Activated CD4-positive, alpha-beta T cell treated with anti-CD3 and anti-CD28 coated beads, Interleukin-2, amount 50 U/mL, for 48 hours (primary cell): Measurements from ENCODE around the gene IFIT1B.
"Not testable (repeated sequence)": the region's sequence is repeated elsewhere in the genome, so short reads cannot be mapped to it uniquely, and the experiment has no call there.

Experiments used
- DNase-seq, 2 experiments: peaks; one replicate each; pipeline ENCODE4 v3.0.0-alpha.2; 2020

The IFIT1B gene

DNA sequence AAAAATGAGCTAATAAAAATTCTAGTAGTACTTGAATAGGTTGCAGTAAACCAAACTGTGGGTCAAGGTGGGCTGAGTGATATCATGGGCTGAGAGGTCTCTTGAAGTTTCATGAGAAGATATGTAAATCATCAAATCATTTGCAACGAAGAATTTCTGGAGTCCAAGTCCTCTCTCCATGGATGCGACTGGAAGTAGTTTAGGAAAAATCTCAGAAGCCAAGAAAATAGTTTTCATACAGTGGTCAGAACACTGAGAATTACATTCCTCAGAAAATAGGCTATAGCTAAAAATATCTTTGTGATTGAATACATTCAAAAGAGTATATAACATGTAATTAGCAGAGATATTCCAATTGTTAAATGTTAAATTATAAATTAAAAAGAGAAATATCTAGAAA is 10.9 kb downstream of the IFIT1B start:
- no peak for DNase-seq

DNA sequence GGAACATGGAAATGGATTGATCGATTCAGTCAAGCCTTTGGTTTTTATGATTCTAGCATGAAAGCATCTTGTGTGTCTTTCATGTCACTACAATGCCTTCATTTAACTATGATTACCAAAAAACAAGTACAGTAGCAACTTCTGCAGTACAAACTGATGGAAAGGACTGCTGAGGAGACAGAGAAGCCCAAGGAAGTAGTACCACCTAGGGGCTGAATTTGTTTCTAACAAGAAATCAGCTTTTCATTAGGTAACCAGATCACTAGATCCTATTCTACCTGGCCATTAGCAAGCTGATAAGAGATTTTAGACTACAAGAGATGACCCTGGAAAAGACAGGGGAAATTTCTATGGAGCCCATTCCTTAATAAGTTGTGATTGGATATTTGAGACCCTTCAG is 11.4 kb downstream of the IFIT1B start:
- DNase-seq, result no peak

DNA sequence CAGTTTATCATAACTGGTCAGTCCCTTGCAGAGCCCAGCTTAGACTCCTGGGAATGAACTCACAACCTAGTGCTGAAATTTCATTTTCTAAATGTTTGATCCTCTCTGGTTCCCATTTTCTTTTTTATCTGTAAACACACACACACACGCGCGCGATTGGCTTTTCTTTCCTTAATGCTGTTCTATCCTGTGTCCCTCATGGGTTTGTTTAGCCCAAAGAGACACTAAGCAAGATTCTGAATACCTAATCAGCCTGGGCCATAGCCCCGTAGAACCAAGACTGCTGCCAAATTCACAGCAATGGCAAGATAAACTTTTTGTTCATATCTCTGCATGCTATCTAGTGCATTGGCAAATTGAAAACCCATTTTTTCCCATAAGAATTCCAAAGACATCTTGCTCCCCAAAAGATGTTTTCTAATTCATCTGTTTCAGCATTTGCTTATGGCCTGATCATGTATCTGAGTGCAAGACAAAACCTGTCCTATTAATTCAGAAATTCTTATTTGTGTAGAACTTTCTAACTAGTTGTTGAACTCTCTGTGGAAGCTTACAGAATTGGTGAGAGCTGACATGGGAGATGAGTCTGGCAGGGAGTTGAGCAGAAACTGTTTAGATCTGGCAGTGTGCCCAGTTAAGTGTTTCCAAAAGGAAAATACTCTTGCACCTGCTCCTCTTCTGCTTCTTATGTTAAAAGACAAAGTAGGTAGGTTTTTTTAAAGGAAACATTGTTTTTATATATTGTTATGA is 12.8 kb downstream of the IFIT1B start:
- no peak for DNase-seq

DNA sequence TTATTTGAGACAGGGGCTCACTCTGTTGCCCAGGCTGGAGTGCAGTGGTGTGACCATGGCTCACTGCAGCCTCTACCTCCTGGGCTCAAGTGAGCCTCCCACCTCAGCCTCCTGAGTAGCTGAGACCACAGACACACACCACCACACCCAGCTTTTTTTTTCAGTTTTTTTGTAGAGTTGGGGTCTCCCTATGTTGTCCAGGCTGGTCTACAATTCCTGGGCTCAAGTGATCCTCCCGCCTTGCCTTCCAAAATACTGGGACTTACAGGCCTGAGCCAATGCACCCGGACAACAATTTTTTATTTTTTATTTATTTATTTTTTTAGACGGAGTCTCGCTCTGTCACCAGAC is 13.3 kb downstream of the IFIT1B start:
- not testable (repeated sequence) for DNase-seq

DNA sequence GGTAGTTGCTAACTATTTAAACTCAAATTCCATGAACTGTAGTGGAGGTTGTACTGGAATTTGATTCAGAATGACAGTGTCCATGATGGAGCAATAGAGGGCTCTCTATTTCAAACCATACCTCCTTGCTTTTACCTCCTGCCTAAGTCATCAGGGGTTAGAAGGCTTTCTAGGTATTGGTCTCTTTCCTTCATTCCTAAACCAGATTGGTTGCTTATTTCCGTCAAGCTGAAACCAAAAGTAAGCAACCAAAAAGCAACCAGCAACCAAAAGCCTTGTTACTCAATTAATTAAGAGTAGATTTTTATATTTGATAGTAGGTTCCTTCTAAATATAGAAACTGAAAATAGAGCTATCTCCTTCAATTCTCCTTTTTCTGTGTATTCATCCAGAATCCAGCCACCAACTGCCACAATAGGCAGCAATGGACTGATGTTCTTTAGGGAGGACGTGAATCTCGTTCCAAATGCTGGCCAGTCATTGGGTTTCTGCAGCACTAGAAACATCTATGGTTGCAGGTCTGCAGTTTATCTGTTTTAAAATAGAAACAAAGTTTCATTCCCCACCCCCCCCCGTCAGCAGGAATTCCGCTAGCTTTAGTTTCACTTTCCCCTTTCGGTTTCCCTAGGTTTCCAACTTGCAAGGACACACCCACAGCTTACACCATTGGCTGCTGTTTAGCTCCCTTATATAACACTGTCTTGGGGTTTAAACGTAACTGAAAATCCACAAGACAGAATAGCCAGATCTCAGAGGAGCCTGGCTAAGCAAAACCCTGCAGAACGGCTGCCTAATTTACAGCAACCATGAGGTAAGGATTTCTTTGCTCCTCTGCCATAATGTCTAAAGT is 14.3 kb downstream of the IFIT1B start, which contains the start of gene IFIT1:
TSS of gene IFIT1 (plus strand) at position 717 of the 850 bp plus-strand sequence. CDS start at position 807, 90 bp downstream.
- DNase-seq, result peak in 1 of 2 experiments; percentile 21

DNA sequence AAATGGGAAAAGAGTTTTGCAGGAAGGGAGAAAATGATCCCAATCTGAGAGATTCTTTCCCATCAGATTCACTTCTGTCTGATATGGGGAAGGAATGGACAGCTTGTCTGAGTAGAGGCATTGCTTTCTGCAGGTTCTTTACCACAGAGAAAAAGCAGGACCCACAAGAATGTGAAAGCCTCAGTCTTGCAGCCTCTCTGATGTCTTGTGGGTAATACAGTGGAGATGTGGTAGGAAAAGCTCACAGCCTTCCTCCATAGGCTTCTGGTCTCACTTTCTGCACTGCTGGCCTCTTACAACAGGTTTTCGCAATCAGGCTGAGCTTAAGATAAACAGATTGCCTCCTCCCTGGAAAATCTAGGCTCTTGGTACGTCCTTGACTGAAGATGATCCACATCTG is 15.1 kb downstream of the IFIT1B start:
- no peak for DNase-seq

DNA sequence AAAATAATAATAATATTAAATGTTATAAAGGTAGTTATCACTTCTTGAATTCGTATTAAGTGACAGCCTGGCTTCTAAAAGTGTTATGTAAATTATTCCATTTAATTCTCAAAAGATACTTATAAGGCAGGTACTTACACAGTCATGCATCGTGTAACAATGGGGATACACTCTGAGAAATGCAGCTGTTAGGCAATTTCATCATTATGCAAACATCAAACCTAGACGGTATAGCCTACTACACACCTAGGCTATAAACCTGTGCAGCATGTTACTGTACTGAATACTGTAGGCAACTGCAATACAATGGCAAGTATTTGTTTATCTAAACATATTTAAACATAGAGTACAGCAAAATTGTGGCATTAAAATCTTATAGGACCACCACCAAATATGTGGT is 16.0 kb downstream of the IFIT1B start:
- DNase-seq, result no peak

DNA sequence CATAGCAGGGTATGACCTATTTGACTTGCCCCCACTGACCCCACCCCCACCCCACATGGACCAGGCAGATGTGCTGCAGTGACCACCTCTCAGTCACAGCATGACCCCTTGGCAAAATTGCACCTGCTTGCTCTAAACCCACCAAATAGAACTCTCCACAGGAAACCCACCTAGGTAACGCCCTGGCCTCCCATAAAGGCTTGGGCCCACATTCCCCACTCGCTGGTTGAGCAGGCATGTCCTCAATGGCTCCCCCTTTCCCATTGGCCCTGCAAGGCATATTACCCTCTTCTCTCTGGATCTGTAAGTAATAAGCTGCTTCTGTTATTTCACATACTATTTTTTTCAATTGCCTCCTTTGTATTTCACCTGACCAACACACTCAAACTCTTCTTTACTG is 17.3 kb downstream of the IFIT1B start:
- DNase-seq, result no peak

DNA sequence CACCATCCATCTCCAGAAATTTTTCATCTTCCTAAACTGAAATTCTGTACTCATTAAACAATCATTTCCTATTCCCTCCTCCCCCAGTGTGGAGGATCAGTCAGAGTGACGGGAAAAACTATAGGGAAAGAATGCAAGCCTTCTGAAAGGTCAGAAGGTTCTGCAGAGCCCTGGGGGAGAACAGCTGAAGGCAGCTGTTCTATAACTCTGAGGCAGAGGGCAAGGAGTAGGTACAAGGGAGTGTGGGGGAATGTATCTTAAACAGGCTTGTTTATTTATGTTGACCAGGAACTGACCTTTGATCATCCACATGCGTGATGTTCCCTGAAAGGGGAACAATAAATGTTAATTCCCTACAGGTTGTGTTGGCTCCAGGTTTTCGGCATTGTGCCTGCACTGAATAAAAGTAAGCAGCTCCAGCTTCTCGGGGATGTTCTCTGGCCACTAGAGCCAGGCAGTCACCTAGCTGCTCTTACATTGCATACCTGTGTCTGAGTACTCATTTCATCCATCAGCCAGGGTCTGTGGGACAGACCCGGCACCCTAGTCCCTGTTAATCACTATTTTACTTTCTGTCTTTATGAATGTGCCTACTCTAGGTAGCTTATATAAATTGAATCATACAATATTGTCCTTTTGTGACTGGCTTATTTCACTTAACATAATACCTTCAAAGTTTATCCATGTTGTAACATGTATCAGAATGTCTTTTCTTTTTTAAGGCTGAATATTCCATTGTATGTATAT is 20.3 kb downstream of the IFIT1B start:
- DNase-seq, result no peak

DNA sequence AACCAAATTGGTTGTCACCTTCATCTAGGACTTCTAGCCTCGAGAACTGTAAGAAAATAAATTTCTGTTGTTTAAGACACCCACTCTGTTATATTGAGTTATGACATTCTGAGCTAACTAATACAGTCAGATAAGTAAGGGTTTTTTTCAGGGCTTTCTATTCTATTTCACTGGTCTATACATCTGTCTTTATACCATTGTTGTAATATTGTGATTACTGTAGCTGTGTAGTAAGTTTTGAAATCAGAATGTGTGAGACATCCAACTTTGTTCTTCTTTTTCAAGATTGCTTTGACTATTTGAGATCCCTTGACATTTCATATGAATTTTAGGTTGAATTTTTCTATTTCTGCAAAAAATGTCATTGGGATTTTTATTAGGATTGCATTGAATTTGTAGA is 22.1 kb downstream of the IFIT1B start:
- DNase-seq, result no peak

DNA sequence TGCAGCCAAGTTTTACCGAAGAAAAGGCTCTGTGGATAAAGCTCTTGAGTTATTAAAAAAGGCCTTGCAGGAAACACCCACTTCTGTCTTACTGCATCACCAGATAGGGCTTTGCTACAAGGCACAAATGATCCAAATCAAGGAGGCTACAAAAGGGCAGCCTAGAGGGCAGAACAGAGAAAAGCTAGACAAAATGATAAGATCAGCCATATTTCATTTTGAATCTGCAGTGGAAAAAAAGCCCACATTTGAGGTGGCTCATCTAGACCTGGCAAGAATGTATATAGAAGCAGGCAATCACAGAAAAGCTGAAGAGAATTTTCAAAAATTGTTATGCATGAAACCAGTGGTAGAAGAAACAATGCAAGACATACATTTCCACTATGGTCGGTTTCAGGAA is 25.2 kb downstream of the IFIT1B start:
- no peak for DNase-seq

DNA sequence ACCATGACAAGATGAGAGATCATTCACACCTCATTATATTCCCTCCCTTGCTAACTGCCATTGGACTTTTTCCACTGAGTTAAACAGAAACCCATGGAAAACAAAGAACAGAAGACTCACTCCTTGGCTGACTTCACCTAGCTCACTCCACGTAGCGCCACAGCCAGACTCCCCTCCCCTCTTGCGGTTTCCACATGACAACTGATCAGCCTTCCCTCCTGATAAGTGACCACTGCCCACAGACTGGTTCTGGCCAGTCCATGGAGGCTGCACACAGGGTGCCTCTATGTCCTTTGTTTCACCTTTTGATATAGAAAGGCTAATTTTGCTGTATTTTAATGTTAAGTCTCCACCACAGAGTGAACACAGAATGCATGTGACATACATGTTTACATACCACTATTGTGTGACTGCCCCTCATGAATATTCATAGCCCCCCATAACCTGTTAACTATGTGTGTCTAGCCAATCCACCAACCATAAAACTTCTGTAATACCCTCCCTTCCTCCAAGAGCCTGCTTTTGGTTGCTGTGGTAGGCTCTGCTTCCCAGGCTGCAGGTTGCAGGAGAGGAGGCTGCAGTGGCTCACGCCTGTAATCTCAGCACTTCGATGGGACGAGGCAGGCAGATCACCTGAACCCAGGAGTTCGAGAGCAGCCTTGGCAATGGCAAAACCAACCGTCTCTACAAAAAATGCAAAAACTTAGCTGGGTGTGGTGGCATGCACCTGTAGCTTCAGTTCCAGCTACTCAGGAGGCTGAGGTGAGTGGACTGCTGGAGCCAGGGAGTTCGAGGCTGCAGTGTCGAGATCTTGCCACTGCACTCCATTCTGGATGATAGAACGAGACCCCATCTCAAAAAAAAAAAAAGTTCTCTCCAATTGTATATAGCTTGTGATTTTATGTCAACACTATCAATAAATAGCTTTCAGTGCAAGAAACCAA is 26.5 kb downstream of the IFIT1B start:
- no peak for DNase-seq

DNA sequence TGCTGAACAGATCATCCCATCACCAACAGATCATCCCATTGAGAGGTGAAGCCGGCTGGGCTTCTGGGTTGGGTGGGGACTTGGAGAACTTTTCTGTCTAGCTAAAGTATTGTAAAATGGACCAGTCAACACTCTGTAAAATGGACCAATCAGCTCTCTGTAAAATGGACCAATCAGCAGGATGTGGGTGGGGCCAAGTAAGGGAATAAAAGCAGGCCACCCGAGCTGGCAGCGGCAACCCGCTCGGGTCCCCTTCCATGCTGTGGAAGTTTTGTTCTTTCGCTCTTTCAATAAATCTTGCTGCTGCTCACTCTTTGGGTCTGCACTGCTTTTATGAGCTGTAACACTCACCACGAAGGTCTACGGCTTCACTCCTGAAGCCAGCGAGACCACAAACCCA is 28.3 kb downstream of the IFIT1B start:
- not testable (repeated sequence) for DNase-seq

DNA sequence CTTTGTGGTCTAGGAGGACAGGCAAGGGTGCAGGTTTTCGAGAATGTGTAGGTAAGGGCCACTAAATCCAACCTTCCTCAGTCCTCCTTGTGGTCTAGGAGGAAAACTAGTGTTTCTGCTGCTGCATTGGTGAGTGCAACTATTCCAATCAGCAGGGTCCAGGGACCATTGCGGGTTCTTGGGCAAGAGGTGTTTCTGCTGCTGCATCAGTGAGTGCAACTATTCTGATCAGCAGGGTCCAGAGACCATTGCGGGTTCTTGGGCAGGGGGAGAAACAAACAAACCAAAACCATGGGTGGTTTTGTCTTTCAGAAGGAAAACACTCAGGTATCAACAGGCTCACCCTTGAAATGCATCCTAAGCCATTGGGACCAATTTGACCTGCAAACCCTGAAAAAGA is 29.9 kb downstream of the IFIT1B start:
- DNase-seq, result not testable (repeated sequence)

DNA sequence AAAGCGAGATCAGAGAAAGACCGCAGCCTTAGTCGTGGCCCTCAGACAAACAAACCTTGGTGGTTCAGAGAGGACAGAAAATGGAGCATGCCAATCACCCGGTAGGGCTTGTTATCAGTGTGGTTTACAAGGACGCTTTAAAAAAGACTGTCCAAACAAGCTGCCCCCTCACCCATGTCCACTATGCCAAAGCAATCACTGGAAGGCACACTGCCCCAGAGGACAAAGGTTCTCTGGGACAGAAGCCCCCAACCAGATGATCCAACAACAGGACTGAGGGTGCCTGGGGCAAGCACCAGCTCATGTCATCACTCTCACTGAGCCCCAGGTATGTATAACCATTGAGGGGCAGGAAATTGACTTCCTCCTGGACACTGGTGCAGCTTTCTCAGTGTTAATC is 31.4 kb downstream of the IFIT1B start:
- not testable (repeated sequence) for DNase-seq

DNA sequence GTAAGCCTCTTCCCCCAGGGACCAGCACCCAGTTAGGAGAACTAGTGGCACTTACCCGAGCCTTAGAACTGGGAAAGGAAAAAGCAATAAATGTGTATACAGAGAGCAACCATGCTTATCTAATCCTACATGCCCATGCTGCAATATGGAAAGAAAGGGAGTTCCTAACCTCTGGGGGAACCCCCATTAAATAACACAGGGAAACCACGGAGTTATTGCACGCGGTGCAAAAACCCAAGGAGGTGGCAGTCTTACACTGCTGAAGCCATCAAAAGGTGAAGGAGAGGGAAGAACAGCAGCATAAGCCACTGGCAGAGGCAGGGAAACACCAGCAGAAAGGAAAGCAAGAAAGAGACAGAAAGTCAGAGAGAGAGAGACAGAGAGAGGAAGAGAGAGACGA is 32.7 kb downstream of the IFIT1B start:
- not testable (repeated sequence) for DNase-seq

DNA sequence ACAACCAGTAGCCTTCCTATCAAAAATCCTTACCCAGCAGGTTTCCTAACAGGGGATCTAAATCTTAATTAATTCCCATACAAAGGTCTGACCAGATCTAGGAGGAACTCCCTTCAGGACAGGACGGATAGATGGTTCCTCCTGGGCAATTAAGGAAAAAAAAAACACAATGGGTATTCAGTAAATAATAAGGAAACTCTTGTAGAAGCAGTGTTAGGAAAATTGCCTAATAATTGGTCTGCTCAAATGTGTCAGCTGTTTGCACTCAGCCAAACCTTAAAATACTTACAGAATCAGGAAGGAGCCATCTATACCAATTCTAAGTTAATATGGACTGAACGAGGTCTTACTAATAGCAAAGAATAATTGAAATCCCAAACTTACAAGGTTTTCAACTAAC is 33.3 kb downstream of the IFIT1B start:
- DNase-seq, result not testable (repeated sequence)

DNA sequence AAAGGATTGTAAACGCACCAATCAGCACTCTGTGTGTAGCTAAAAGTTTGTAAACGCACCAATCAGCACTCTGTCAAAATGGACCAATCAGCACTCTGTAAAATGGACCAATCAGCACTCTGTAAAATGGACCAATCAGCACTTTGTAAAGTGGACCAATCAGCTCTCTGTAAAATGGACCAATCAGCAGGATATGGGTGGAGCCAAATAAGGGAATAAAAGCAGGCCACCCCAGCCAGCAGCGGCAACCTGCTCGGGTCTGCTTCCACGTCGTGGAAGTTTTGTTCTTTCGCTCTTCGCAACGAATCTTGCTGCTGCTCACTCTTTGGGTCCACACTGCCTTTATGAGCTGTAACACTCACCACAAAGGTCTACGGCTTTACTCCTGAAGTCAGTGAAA is 34.4 kb downstream of the IFIT1B start:
- peak in 1 of 2 experiments; percentile 29 for DNase-seq

DNA sequence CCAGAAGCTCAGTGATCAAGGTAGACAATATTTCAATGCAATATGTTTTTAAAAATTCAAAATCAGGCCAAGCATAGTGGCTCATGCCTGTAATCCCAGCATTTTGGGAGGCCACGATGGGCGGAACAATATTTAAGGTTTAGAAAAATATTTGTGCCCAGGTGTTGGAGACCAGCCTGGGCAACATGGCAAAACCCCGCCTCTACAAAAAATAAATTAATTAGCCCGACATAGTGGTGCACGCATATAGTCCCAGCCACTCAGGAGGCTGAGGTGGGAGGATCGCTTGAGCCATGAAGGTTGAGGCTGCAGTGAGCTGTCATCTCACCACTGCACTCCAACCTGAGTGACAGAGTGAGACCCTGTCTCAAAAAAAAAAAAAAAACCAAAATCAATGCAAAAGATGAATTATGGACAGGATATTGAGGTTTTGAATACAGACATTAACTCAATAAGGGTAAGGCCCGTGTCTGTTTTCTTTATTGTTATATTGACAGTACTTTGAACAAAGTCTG is 35.6 kb downstream of the IFIT1B start:
- DNase-seq, result no peak

DNA sequence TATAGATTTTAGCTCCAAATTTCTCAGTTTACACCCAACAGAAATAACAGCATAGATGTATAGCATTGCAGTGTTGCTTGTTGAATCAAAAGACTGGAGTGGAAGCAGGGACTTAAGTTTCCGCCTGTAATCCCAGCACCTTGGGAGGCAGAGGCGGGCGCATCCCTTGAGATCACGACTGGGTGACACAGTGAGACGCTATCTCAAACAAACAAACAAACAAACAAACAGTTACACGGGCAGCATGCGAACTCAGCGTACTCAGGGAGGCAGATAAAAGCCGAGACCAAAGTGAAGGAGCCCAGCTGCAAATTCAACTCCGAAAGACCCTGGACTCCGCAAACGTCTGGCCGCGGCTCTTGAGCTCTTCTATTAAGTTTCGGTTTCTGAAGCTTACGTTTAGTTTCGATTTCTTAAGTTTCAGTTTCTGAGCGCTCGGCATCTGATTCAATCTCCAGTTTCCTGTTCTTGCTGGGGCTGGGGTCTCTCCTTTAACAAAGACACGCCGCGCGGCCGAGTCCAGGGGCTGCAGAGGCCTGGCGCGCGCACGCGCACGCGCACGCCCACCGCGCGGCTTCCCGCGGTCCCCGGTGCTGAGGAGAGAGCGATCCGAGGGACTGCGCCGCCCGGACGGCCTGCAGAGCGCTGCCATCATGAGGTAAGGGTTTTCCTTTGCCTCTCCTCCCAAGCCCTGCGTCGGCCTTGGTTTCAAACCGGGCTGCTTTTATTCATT is 36.5 kb downstream of the IFIT1B start, which contains the start of gene IFIT5:
TSS of gene IFIT5 (plus strand) at position 423 of the 733 bp plus-strand sequence. CDS start at position 654, 231 bp downstream.
- DNase-seq, result peak; percentile 55 to 61
